Neutrophil (primary cell): ENCODE measurements around the gene HTR3D.
A peak's percentile ranks its signal among the peaks of the same experiment; 100 is the strongest.

Experiments used
- H3K27ac ChIP-seq: fragments of 200-600 bp; sonication (generic); 2 replicates; pipeline ENCODE4 v1.5.1; 2016; ENCODE audit warnings: mild to moderate bottlenecking, moderate library complexity
- H3K27me3 ChIP-seq: fragments of 200-600 bp; sonication (generic); 2 replicates; pipeline ENCODE4 v1.6.0; 2016; ENCODE audit warnings: mild to moderate bottlenecking
- H3K36me3 ChIP-seq: fragments of 200-600 bp; sonication (generic); 2 replicates; pipeline ENCODE4 v1.5.1; 2017
- H3K4me1 ChIP-seq, 2 experiments: fragments of 200-600 bp in 1 of 2; sonication (generic) in 1 of 2; 1 replicate in 1 of 2; 2 replicates in 1 of 2; pipeline versions ENCODE4 v1.5.1 to v1.6.1; 2013 to 2016; ENCODE audit warnings: low read depth in 1 of 2, low read length in 1 of 2, mild to moderate bottlenecking in 1 of 2, moderate library complexity in 1 of 2; ENCODE audit not compliant: control insufficient read depth in 1 of 2, insufficient read depth in 1 of 2
- H3K4me3 ChIP-seq, 2 experiments: fragments of 200-600 bp in 1 of 2; sonication (generic) in 1 of 2; 1 replicate in 1 of 2; 2 replicates in 1 of 2; pipeline ENCODE4 v1.5.1; 2013 to 2016; ENCODE audit warnings: low read depth in 1 of 2, low read length in 1 of 2, mild to moderate bottlenecking in 1 of 2, moderate library complexity in 1 of 2
- H3K9me3 ChIP-seq: fragments of 200-600 bp; sonication (generic); 2 replicates; pipeline ENCODE4 v1.5.1; 2016
- TF ChIP-seq, protein P1 (sequence below): fragments of 200-600 bp; sonication (generic); IDR thresholded peaks from 2 replicates; pipeline ENCODE4 v1.5.1; 2016; ENCODE audit warnings: antibody characterized with exemption

HTR3D gene, protein sequence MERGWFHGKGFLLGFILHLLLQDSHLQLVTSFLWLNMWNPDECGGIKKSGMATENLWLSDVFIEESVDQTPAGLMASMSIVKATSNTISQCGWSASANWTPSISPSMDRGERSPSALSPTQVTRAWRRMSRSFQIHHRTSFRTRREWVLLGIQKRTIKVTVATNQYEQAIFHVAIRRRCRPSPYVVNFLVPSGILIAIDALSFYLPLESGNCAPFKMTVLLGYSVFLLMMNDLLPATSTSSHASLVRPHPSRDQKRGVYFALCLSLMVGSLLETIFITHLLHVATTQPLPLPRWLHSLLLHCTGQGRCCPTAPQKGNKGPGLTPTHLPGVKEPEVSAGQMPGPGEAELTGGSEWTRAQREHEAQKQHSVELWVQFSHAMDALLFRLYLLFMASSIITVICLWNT

DNA sequence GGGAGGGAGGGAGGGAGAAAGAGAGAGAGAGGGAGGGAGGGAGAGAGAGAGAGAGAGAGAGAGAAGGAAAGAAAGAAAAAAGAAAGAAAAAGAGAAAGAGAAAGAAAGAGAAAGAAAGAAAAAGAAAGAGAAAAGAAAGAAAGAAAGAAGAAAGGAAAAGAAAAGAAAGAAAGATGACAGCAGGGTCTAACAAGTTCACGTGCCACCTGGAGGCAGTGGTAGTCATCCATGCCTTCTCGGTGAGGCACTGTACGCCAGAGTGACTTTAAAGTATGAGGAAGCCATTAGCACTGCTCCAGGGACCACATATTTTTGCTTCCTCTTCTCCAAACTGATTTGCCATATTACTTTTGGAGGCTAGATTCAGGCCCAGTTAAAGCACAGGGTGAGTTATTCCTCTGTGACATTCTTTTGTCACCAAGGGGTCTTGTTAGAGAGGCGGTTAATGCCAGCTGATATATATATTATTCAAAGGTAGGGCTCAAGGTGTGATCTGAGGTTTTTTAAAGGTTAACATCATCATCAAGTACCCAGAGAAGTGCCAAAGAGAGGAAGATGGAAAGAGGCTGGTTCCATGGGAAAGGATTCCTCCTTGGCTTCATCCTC, at the start of gene HTR3D:
HTR3D (plus strand) TSS at position 556 of the 606 bp plus-strand sequence; CDS start at position 556, 0 bp downstream.
- TF ChIP-seq, protein P1, sequence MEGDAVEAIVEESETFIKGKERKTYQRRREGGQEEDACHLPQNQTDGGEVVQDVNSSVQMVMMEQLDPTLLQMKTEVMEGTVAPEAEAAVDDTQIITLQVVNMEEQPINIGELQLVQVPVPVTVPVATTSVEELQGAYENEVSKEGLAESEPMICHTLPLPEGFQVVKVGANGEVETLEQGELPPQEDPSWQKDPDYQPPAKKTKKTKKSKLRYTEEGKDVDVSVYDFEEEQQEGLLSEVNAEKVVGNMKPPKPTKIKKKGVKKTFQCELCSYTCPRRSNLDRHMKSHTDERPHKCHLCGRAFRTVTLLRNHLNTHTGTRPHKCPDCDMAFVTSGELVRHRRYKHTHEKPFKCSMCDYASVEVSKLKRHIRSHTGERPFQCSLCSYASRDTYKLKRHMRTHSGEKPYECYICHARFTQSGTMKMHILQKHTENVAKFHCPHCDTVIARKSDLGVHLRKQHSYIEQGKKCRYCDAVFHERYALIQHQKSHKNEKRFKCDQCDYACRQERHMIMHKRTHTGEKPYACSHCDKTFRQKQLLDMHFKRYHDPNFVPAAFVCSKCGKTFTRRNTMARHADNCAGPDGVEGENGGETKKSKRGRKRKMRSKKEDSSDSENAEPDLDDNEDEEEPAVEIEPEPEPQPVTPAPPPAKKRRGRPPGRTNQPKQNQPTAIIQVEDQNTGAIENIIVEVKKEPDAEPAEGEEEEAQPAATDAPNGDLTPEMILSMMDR = no peak
- no peaks in the 10 kb centered on the region for H3K27me3 ChIP-seq

GRCh38 chr3:183981990-183982644, 49.4 kb upstream of the HTR3D start:
- no peak overlapping the region for H3K27ac ChIP-seq
- H3K27me3 ChIP-seq = no peaks in the 10 kb centered on the region
- no peak overlapping the region for H3K4me3 ChIP-seq
- no peaks in the 10 kb centered on the region for H3K4me1 ChIP-seq
- TF ChIP-seq, protein P1 = no peak
- H3K36me3 ChIP-seq = peaks cover 93% of the 10 kb centered on the region
- no peaks in the 10 kb centered on the region for H3K9me3 ChIP-seq

More for the DNA sequence above, at the start of gene HTR3D:
- H3K9me3 ChIP-seq = no peaks in the 10 kb centered on the region
- H3K27ac ChIP-seq = peak within 1 kb of the TSS; percentile 74
- H3K36me3 ChIP-seq = no peaks in the 10 kb centered on the region
- H3K4me3 ChIP-seq = peak within 1 kb of the TSS in 1 of 2 experiments; percentile 1
- H3K4me1 ChIP-seq = peaks cover 11 to 15% of the 10 kb centered on the region in 2 experiments

- no peaks in the 10 kb centered on the region for H3K4me1 ChIP-seq
- no peak overlapping the region for H3K27ac ChIP-seq
- H3K36me3 ChIP-seq = peaks cover 95% of the 10 kb centered on the region
Measured at GRCh38 chr3:183984127-183984740, 47.3 kb upstream of the HTR3D start.

DNA sequence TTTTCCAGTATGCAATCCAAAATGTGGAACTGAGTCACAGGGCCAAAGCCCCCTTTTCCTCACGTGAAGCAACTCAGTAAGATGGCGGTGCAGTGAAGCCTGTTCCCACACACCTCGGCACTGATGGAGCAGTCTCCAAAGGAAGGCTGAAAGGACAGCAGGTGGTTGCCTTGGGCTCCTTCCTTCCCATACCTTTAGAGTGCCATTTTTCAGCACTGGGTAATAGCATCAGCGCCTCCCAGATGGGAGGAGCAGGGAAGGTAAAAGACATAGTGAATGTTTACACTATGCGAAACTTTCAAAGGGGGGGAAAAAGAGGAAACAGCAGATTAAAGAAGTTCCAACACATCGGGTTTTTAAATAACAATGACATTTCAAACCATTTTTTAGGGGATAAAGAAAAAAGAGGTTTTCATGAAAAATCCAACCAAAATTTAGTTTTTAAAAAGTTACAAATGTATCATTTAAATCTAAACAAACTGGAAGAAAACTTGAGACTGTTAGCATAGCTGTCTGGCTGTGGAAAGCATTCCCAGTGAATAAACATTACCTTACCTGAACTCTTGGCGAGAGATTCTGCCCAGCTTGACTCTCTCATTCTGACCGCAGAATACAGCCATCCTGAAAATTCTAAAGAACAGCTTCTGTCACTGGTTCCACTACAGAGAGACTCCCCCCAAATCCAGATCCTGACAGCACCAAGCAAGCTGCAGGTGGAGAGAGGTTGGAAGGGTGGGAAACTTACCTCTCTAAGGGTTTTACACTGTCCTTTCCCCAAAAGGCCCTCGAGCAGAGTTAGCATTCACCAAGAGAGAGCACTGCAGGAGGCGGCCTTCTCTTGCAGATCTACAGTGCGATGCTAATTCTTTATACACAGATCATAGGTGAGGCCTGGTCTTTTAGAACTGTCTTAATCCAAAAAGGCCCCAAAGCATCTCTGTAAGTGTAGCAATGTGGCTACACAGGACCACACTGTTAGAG, 46.5 kb upstream of the HTR3D start:
- H3K4me3 ChIP-seq = no peak overlapping the region
- H3K27ac ChIP-seq = no peak overlapping the region
- H3K9me3 ChIP-seq = no peaks in the 10 kb centered on the region
- TF ChIP-seq, protein P1 = no peak
- no peaks in the 10 kb centered on the region for H3K27me3 ChIP-seq
- peaks cover 90% of the 10 kb centered on the region for H3K36me3 ChIP-seq
- H3K4me1 ChIP-seq = no peaks in the 10 kb centered on the region

More at GRCh38 chr3:183984127-183984740, 47.3 kb upstream of the HTR3D start:
- no peaks in the 10 kb centered on the region for H3K27me3 ChIP-seq
- no peaks in the 10 kb centered on the region for H3K9me3 ChIP-seq
- TF ChIP-seq, protein P1 = no peak
- no peak overlapping the region for H3K4me3 ChIP-seq
